HG02981 (cell line): ENCODE measurements around the gene ARRDC3.

Experiments used
- ATAC-seq: cut with Tn5 transposase; IDR thresholded peaks from one replicate; pipeline ENCODE4 v1.9.1; 2021; ENCODE audit warnings: mild to moderate bottlenecking, moderate library complexity; ENCODE audit not compliant: unreplicated experiment

The ARRDC3 gene

DNA sequence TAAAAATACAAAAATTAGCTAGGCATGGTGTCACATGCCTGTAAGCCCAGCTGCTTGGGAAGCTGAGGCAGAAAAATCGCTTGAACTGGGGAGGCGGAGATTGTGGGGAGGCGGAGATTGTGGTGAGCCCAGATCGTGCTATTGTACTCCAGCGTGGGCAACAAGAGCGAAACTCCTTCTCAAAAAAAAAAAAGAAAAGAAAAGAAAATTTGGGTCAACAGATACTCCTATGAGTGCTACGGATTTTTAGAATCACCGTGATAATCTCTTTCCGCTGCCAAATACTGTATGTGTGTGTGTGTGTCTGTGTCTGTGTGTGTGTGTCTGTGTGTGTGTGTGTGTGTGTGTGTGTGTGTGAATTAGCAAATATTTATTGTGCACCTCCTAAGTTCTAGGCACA lies 64.4 kb downstream of the ARRDC3 start:
- no peak for ATAC-seq
